Spleen (tissue), 7 donors: ENCODE results near the gene RABEP1.

Experiments
- CTCF ChIP-seq, 11 experiments: fragments of 200-600 bp in 7 of 11; fragments of 450-650 bp in 4 of 11; sonication (generic) in 4 of 11; IDR thresholded peaks in 8 of 11; conservative IDR thresholded peaks in 3 of 11; 1 replicate in 7 of 11; 2 replicates in 4 of 11; pipeline versions ENCODE4 v1.4.0 to v1.8.0; 2016 to 2021; ENCODE audit warnings: antibody characterized with exemption in 11 of 11, inconsistent platforms in 4 of 11, mild to moderate bottlenecking in 1 of 11
- POLR2A ChIP-seq, 3 donors: fragments of 450-650 bp; IDR thresholded peaks; one replicate each; pipeline ENCODE4 v1.5.1; 2017; ENCODE audit warnings: antibody characterized with exemption in 3 of 3, mild to moderate bottlenecking in 1 of 3
- donor health status: DM: no; HTN: no; CAD: no; lungs with moderate emphysema.
- donor health status: DM: no; HTN: no; CAD: no.
- donor health status: DM: no; HTN: no; CAD: no.

DNA sequence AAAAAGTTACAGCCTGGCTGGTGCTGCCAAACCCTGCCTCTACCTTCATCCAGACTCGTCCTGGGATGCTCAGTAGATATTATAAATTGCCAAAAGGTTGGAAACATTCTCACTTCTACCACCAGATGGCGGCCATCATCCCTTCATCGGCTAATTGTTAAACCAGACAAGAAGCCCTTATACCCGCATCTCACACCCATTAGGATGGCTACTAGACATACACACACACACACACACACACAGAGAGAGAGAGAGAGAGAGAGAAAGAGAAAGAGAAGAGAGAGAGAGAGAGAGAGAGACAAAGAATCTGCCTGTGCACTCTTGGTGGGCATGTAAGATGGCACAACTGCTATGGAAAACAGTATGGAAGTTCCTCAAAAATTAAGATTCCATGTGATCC is 32.5 kb upstream of the RABEP1 start:
- no peak for TF ChIP-seq POLR2A (IDR thresholded peaks at IDR 0.05)
- TF ChIP-seq CTCF (IDR thresholded peaks at IDR 0.05 in 8 of 11, conservative IDR thresholded peaks at IDR 0.05 in 3 of 11), result peak; percentile 27 to 84 (median 58)
